ENCODE results near the gene NWD2. TPM values are rescaled to one million over a fixed set of nuclear protein-coding genes. Genes with fewer than 3 reads are reported as not detected.

The NWD2 gene
- total and polyA plus RNA-seq, 7 donors: 0.01 to 0.03 TPM; not detected in 5

DNA sequence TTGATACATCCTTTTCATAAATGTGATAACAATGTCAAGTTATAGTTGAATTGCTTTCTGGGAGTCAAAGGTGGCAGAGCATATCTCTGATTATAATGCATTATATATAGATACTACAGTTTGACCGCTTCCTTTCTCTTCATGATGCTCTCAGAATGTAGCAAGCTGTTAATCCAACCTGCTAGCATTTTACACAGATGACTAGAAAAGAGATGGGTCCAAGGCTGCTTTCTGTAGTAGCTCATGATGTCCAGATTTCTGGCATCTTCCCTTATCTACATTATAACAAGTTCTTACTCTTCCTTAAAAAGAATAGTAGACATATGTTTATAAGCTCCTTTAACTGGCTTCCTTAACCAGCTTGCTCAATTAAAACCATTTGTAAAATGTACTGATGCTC, 192.0 kb downstream of the NWD2 start:
- Histone ChIP-seq H3K27ac (no peak overlapping the region), H3K4me1 (no peaks in the 10 kb centered on the region), H3K4me3 (no peak overlapping the region), H3K9me3 (no peaks in the 10 kb centered on the region), H3K27me3 (ENCODE audit: insufficient read depth in 3 of 3, low read length in 2 of 3) (peaks cover 0 to 4% (median 2%) of the 10 kb centered on the region in 3 donors), H3K36me3 (ENCODE audit: insufficient read depth in 1 of 2, low read depth in 1 of 2) (no peaks in the 10 kb centered on the region)
- no peak for ATAC-seq
- DNase-seq: no peak
- WGBS, 3 donors: 88 to 89% (median 88%) methylated on average over 1 of the region's 1 CpG
- intact Hi-C loops (cut with DNase I): no loop called here
- TF ChIP-seq, protein P1, sequence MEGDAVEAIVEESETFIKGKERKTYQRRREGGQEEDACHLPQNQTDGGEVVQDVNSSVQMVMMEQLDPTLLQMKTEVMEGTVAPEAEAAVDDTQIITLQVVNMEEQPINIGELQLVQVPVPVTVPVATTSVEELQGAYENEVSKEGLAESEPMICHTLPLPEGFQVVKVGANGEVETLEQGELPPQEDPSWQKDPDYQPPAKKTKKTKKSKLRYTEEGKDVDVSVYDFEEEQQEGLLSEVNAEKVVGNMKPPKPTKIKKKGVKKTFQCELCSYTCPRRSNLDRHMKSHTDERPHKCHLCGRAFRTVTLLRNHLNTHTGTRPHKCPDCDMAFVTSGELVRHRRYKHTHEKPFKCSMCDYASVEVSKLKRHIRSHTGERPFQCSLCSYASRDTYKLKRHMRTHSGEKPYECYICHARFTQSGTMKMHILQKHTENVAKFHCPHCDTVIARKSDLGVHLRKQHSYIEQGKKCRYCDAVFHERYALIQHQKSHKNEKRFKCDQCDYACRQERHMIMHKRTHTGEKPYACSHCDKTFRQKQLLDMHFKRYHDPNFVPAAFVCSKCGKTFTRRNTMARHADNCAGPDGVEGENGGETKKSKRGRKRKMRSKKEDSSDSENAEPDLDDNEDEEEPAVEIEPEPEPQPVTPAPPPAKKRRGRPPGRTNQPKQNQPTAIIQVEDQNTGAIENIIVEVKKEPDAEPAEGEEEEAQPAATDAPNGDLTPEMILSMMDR (IDR thresholded peaks at IDR 0.05): no peak

GRCh38 chr4:37437163-37437562, 192.6 kb downstream of the NWD2 start:
- TF ChIP-seq, protein P1 (IDR thresholded peaks at IDR 0.05): no peak
- intact Hi-C loops (cut with DNase I): no loop called here
- Histone ChIP-seq H3K4me3 (no peak overlapping the region), H3K4me1 (no peaks in the 10 kb centered on the region), H3K27ac (no peak overlapping the region), H3K9me3 (no peaks in the 10 kb centered on the region), H3K36me3 (ENCODE audit: insufficient read depth in 1 of 2, low read depth in 1 of 2) (no peaks in the 10 kb centered on the region), H3K27me3 (ENCODE audit: insufficient read depth in 3 of 3, low read length in 2 of 3) (peaks cover 0 to 4% (median 2%) of the 10 kb centered on the region in 3 donors)
- ATAC-seq (no peak), DNase-seq (no peak)
- WGBS, 3 donors: 59 to 67% (median 66%) methylated on average over 4 of the region's 4 CpGs

- no peak overlapping the region for H3K27ac ChIP-seq
- H3K27me3 ChIP-seq (ENCODE audit: insufficient read depth in 3 of 3, low read length in 2 of 3): peaks cover 0 to 3% (median 0%) of the 10 kb centered on the region in 3 donors
- intact Hi-C loops (cut with DNase I): no loop called here
- H3K36me3 ChIP-seq (ENCODE audit: insufficient read depth in 1 of 2, low read depth in 1 of 2): no peaks in the 10 kb centered on the region
- DNase-seq (no peak), ATAC-seq (no peak)
- no peak overlapping the region for H3K4me3 ChIP-seq
- TF ChIP-seq, protein P1 (IDR thresholded peaks at IDR 0.05): no peak
- no peaks in the 10 kb centered on the region for H3K4me1 ChIP-seq
- no peaks in the 10 kb centered on the region for H3K9me3 ChIP-seq
- 80 to 82% (median 80%) methylated on average over 8 of the region's 8 CpGs for WGBS, 3 donors
Measured at GRCh38 chr4:37438564-37439279, 194.2 kb downstream of the NWD2 start.

- Histone ChIP-seq H3K27ac (no peak overlapping the region), H3K4me1 (no peaks in the 10 kb centered on the region), H3K9me3 (no peaks in the 10 kb centered on the region), H3K27me3 (ENCODE audit: insufficient read depth in 3 of 3, low read length in 2 of 3) (peaks cover 0 to 3% (median 0%) of the 10 kb centered on the region in 3 donors), H3K4me3 (no peak overlapping the region), H3K36me3 (ENCODE audit: insufficient read depth in 1 of 2, low read depth in 1 of 2) (no peaks in the 10 kb centered on the region)
- TF ChIP-seq, protein P1 (IDR thresholded peaks at IDR 0.05): no peak
- WGBS, 3 donors: 72 to 83% (median 78%) methylated on average over 5 of the region's 5 CpGs
- intact Hi-C loops (cut with DNase I): no loop called here
- DNase-seq (no peak), ATAC-seq (no peak)
Measured at GRCh38 chr4:37439809-37440474, 195.4 kb downstream of the NWD2 start.

Measured in psoas muscle (tissue), 8 donors.